H9 (cell line): ENCODE measurements around the gene PSMC1. TPM values are rescaled to one million over a fixed set of nuclear protein-coding genes. Genes with fewer than 3 reads are reported as not detected.

Experiments used
- DNase-seq: peaks from one replicate; pipeline ENCODE4 v3.0.0-alpha.2; 2017
- H2AFZ ChIP-seq: one replicate; pipeline ENCODE4 v1.6.1; 2013; ENCODE audit warnings: mild to moderate bottlenecking, low read length, control low read depth, moderate library complexity
- H2AK5ac ChIP-seq: 2 replicates; pipeline ENCODE4 v1.6.1; 2013; ENCODE audit warnings: low read length, control low read depth, mixed read lengths; ENCODE audit not compliant: insufficient read length
- H2BK120ac ChIP-seq: one replicate; pipeline ENCODE4 v1.6.1; 2013; ENCODE audit warnings: low read depth, mild to moderate bottlenecking, low read length, control low read depth, inconsistent platforms; ENCODE audit not compliant: poor library complexity, severe bottlenecking
- H2BK12ac ChIP-seq: 2 replicates; pipeline ENCODE4 v1.6.1; 2013; ENCODE audit warnings: low read length, control low read depth, mixed read lengths, low read depth; ENCODE audit not compliant: insufficient read length
- H2BK15ac ChIP-seq: 2 replicates; pipeline ENCODE4 v1.6.1; 2013; ENCODE audit warnings: low read depth, low read length, control low read depth
- H2BK20ac ChIP-seq: one replicate; pipeline ENCODE4 v1.6.1; 2013; ENCODE audit warnings: low read depth, mild to moderate bottlenecking, low read length, control low read depth, inconsistent platforms; ENCODE audit not compliant: poor library complexity, severe bottlenecking
- H2BK5ac ChIP-seq: 2 replicates; pipeline ENCODE4 v1.6.1; 2013; ENCODE audit warnings: low read length, control low read depth, mixed read lengths; ENCODE audit not compliant: insufficient read length
- H3K14ac ChIP-seq: 2 replicates; pipeline ENCODE4 v1.6.1; 2013; ENCODE audit warnings: low read length, control low read depth; ENCODE audit not compliant: insufficient read depth
- H3K18ac ChIP-seq: 2 replicates; pipeline ENCODE4 v1.6.1; 2013; ENCODE audit warnings: low read depth, mild to moderate bottlenecking, mixed read lengths, low read length, control low read depth; ENCODE audit not compliant: insufficient read length
- H3K23ac ChIP-seq: 2 replicates; pipeline ENCODE4 v1.6.1; 2013; ENCODE audit warnings: low read length, control low read depth, mixed read lengths, low read depth; ENCODE audit not compliant: insufficient read length
- H3K23me2 ChIP-seq: 2 replicates; pipeline ENCODE4 v1.6.1; 2013; ENCODE audit warnings: low read depth, mild to moderate bottlenecking, mixed read lengths, low read length, control low read depth; ENCODE audit not compliant: insufficient read length, poor library complexity, severe bottlenecking
- H3K27ac ChIP-seq: 2 replicates; pipeline ENCODE4 v1.5.1; 2013; ENCODE audit warnings: low read length, control low read depth, mixed read lengths, low read depth; ENCODE audit not compliant: insufficient read length
- H3K27me3 ChIP-seq: 2 replicates; pipeline ENCODE4 v1.6.1; 2013; ENCODE audit warnings: low read length, control low read depth, inconsistent platforms; ENCODE audit not compliant: insufficient read depth
- H3K4ac ChIP-seq: 2 replicates; pipeline ENCODE4 v1.6.1; 2013; ENCODE audit warnings: low read depth, mild to moderate bottlenecking, control low read depth, inconsistent platforms, low read length, moderate library complexity
- H3K4me1 ChIP-seq: 2 replicates; pipeline ENCODE4 v1.6.1; 2013; ENCODE audit warnings: low read length, control low read depth, inconsistent platforms; ENCODE audit not compliant: insufficient read depth
- H3K4me2 ChIP-seq: 2 replicates; pipeline ENCODE4 v1.6.1; 2013; ENCODE audit warnings: low read length, control low read depth, mixed read lengths; ENCODE audit not compliant: insufficient read length, insufficient read depth
- H3K56ac ChIP-seq: 2 replicates; pipeline ENCODE4 v1.6.1; 2013; ENCODE audit warnings: low read depth, mild to moderate bottlenecking, mixed read lengths, low read length, control low read depth; ENCODE audit not compliant: insufficient read length
- H3K79me1 ChIP-seq: 2 replicates; pipeline ENCODE4 v1.6.1; 2013; ENCODE audit warnings: low read depth, mild to moderate bottlenecking, moderate library complexity, low read length, control low read depth, inconsistent platforms; ENCODE audit not compliant: insufficient read depth, poor library complexity, severe bottlenecking
- H3K79me2 ChIP-seq: 2 replicates; pipeline ENCODE4 v1.6.1; 2013; ENCODE audit warnings: low read length, control low read depth, inconsistent platforms; ENCODE audit not compliant: insufficient read depth
- H3K9ac ChIP-seq: 2 replicates; pipeline ENCODE4 v1.6.1; 2013; ENCODE audit warnings: low read length, control low read depth, mixed read lengths; ENCODE audit not compliant: insufficient read length; ENCODE audit errors: extremely low read depth
- H3K9me3 ChIP-seq: one replicate; pipeline ENCODE4 v1.6.1; 2013; ENCODE audit warnings: low read depth, low read length, inconsistent platforms; ENCODE audit not compliant: control insufficient read depth
- H3T11ph ChIP-seq: one replicate; pipeline ENCODE4 v1.6.1; 2013; ENCODE audit warnings: mild to moderate bottlenecking, low read length, control low read depth, inconsistent platforms
- H4K20me1 ChIP-seq: one replicate; pipeline ENCODE4 v1.6.1; 2013; ENCODE audit not compliant: control insufficient read depth, insufficient read length, insufficient read depth
- H4K5ac ChIP-seq: 2 replicates; pipeline ENCODE4 v1.6.1; 2013; ENCODE audit warnings: low read depth, mild to moderate bottlenecking, mixed read lengths, low read length, control low read depth; ENCODE audit not compliant: insufficient read length
- H4K8ac ChIP-seq: replicated peaks from 2 replicates; pipeline ENCODE4 v1.6.1; 2013; ENCODE audit warnings: low read length, control low read depth, mixed read lengths, low read depth; ENCODE audit not compliant: insufficient read length
- H4K91ac ChIP-seq: 2 replicates; pipeline ENCODE4 v1.6.1; 2013; ENCODE audit warnings: low read depth, mild to moderate bottlenecking, moderate library complexity, mixed read lengths, low read length, control low read depth; ENCODE audit not compliant: insufficient read length
- H3K27ac Mint-ChIP-seq, 3 experiments: 2 replicates in 2 of 3; 3 replicates in 1 of 3; pipeline ENCODE4 v1.8.0; 2020 to 2021; ENCODE audit warnings: mixed read lengths in 3 of 3, mild to moderate bottlenecking in 1 of 3, moderate library complexity in 1 of 3
- H3K27me3 Mint-ChIP-seq: 2 replicates; pipeline ENCODE4 v1.8.0; 2021; ENCODE audit warnings: low read depth, mild to moderate bottlenecking, moderate library complexity, mixed read lengths
- H3K36me3 Mint-ChIP-seq, 3 experiments: 2 replicates in 2 of 3; 3 replicates in 1 of 3; pipeline ENCODE4 v1.8.0; 2020 to 2021; ENCODE audit warnings: low read depth in 3 of 3, mixed read lengths in 3 of 3; ENCODE audit not compliant: insufficient read depth in 1 of 3
- H3K4me1 Mint-ChIP-seq, 2 experiments: 2 replicates each; pipeline ENCODE4 v1.8.0; 2020; ENCODE audit warnings: mixed read lengths in 2 of 2
- H3K4me3 Mint-ChIP-seq, 2 experiments: 2 replicates in 1 of 2; 3 replicates in 1 of 2; pipeline ENCODE4 v1.8.0; 2020 to 2021; ENCODE audit warnings: mild to moderate bottlenecking in 2 of 2, mixed read lengths in 2 of 2, moderate library complexity in 1 of 2
- H3K9me3 Mint-ChIP-seq, 2 experiments: 2 replicates in 1 of 2; 3 replicates in 1 of 2; pipeline ENCODE4 v1.8.0; 2020; ENCODE audit warnings: mild to moderate bottlenecking in 2 of 2, mixed read lengths in 2 of 2, moderate library complexity in 1 of 2
- WGBS: extraction: QIAGEN DNeasy Blood & Tissue Kit; methylation state at CpG from one replicate; pipeline ENCODE4 v1.1.7; 2013; ENCODE audit warnings: missing lambda C conversion rate, low lambda C conversion rate, mixed read lengths; ENCODE audit not compliant: insufficient read length; ENCODE audit errors: extremely low coverage; 5-methylcytosine and 5-hydroxymethylcytosine counted together
- total RNA-seq: library from RNA; stranded (reverse); gene quantifications from 2 replicates; pipeline ENCODE4 v1.2.1, GENCODE V29; 2021
- TF ChIP-seq, protein P1 (sequence below): fragments of 200-600 bp; sonication (generic); conservative IDR thresholded peaks from 3 replicates; pipeline ENCODE4 v1.8.0; 2021; ENCODE audit warnings: antibody characterized with exemption, mild to moderate bottlenecking

Gene PSMC1
- total RNA-seq, 1 experiment from 2014 or later, result 113 TPM

- H3K79me2 ChIP-seq, result no peaks in the 10 kb centered on the region
- no peak overlapping the region for H3K14ac ChIP-seq
- no peaks in the 10 kb centered on the region for H3K4me1 Mint-ChIP-seq
- no peak overlapping the region for H2AFZ ChIP-seq
- H2BK120ac ChIP-seq, result no peak overlapping the region
- H3K18ac ChIP-seq, result no peak overlapping the region
- H3K79me1 ChIP-seq, result no peaks in the 10 kb centered on the region
- no peak overlapping the region for H2AK5ac ChIP-seq
- no peak overlapping the region for H3K23ac ChIP-seq
- no peak overlapping the region for H3K4me2 ChIP-seq
- H3K9me3 ChIP-seq, result no peaks in the 10 kb centered on the region
- no peaks in the 10 kb centered on the region for H3K9me3 Mint-ChIP-seq
- WGBS, result no CpG with 5 or more reads among the region's 35 CpGs
- H3K4me1 ChIP-seq, result no peaks in the 10 kb centered on the region
- H4K91ac ChIP-seq, result no peak overlapping the region
- H3K56ac ChIP-seq, result no peak overlapping the region
- peak overlapping the region in 1 of 3 experiments; percentile 86; a peak in 1 of 7 replicates for H3K27ac Mint-ChIP-seq
- H3K36me3 Mint-ChIP-seq, result peaks cover 0 to 46% (median 21%) of the 10 kb centered on the region in 3 experiments; a peak in 6 of 7 replicates
- H2BK5ac ChIP-seq, result no peak overlapping the region
- no peak overlapping the region for H3K27ac ChIP-seq
- no peak overlapping the region for H2BK20ac ChIP-seq
- TF ChIP-seq, protein P1, sequence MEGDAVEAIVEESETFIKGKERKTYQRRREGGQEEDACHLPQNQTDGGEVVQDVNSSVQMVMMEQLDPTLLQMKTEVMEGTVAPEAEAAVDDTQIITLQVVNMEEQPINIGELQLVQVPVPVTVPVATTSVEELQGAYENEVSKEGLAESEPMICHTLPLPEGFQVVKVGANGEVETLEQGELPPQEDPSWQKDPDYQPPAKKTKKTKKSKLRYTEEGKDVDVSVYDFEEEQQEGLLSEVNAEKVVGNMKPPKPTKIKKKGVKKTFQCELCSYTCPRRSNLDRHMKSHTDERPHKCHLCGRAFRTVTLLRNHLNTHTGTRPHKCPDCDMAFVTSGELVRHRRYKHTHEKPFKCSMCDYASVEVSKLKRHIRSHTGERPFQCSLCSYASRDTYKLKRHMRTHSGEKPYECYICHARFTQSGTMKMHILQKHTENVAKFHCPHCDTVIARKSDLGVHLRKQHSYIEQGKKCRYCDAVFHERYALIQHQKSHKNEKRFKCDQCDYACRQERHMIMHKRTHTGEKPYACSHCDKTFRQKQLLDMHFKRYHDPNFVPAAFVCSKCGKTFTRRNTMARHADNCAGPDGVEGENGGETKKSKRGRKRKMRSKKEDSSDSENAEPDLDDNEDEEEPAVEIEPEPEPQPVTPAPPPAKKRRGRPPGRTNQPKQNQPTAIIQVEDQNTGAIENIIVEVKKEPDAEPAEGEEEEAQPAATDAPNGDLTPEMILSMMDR, result no peak
- no peak for DNase-seq
- no peaks in the 10 kb centered on the region for H3K27me3 Mint-ChIP-seq
- no peak overlapping the region for H3K9ac ChIP-seq
- no peak overlapping the region for H2BK15ac ChIP-seq
- H3K4ac ChIP-seq, result no peak overlapping the region
- no peak overlapping the region for H2BK12ac ChIP-seq
- H3K23me2 ChIP-seq, result no peaks in the 10 kb centered on the region
- H4K8ac ChIP-seq, result no peak overlapping the region
- no peak overlapping the region for H3K4me3 Mint-ChIP-seq
- no peak overlapping the region for H4K5ac ChIP-seq
- H3K27me3 ChIP-seq, result no peaks in the 10 kb centered on the region
- H4K20me1 ChIP-seq, result no peaks in the 10 kb centered on the region
- H3T11ph ChIP-seq, result no peak overlapping the region
Observed at GRCh38 chr14:90278199-90279175, 22.1 kb downstream of the PSMC1 start.
